ENCODE results near the gene FNTB.

Gene FNTB

GRCh38 chr14:64953310-64953654 lies 33.4 kb upstream of the FNTB start:
- no peak for DNase-seq (ENCODE audit: low read depth)

GRCh38 chr14:64953661-64954060 lies 33.0 kb upstream of the FNTB start:
- DNase-seq (ENCODE audit: low read depth): no peak

- no peak for DNase-seq (ENCODE audit: low read depth)
Measured at GRCh38 chr14:64954491-64955240, 32.0 kb upstream of the FNTB start.

- DNase-seq (ENCODE audit: low read depth): no peak
Measured at GRCh38 chr14:64955297-64955696, 31.4 kb upstream of the FNTB start.

- no peak for DNase-seq (ENCODE audit: low read depth)
Measured at GRCh38 chr14:64956697-64957406, 29.8 kb upstream of the FNTB start.

- DNase-seq (ENCODE audit: low read depth): no peak
Measured at GRCh38 chr14:64958201-64958600, 28.5 kb upstream of the FNTB start.

GRCh38 chr14:64958743-64959142 lies 28.0 kb upstream of the FNTB start:
- no peak for DNase-seq (ENCODE audit: low read depth)

- no peak for DNase-seq (ENCODE audit: low read depth)
Measured at GRCh38 chr14:64960762-64961276, 25.9 kb upstream of the FNTB start.

GRCh38 chr14:64963611-64964010 lies 23.1 kb upstream of the FNTB start:
- DNase-seq (ENCODE audit: low read depth): no peak

- no peak for DNase-seq (ENCODE audit: low read depth)
Measured at GRCh38 chr14:64965356-64966000, 21.2 kb upstream of the FNTB start.

GRCh38 chr14:64966976-64967375 lies 19.7 kb upstream of the FNTB start:
- no peak for DNase-seq (ENCODE audit: low read depth)

GRCh38 chr14:64968167-64968566 lies 18.5 kb upstream of the FNTB start:
- DNase-seq (ENCODE audit: low read depth): no peak

GRCh38 chr14:64968651-64969050 lies 18.0 kb upstream of the FNTB start:
- no peak for DNase-seq (ENCODE audit: low read depth)

GRCh38 chr14:64970041-64970440 lies 16.7 kb upstream of the FNTB start:
- no peak for DNase-seq (ENCODE audit: low read depth)

GRCh38 chr14:64970776-64971477 lies 15.8 kb upstream of the FNTB start:
- no peak for DNase-seq (ENCODE audit: low read depth)

- DNase-seq (ENCODE audit: low read depth): no peak
Measured at GRCh38 chr14:64971491-64971942, 15.2 kb upstream of the FNTB start.

- no peak for DNase-seq (ENCODE audit: low read depth)
Measured at GRCh38 chr14:64971943-64972791, 14.5 kb upstream of the FNTB start, which contains the start of gene RAB15. TSS of gene RAB15 (minus strand) at chr14:64972336. CDS start at chr14:64972076, 260 bp downstream.

GRCh38 chr14:64973026-64973442 lies 13.7 kb upstream of the FNTB start:
- no peak for DNase-seq (ENCODE audit: low read depth)

GRCh38 chr14:64973826-64974225 lies 12.9 kb upstream of the FNTB start:
- no peak for DNase-seq (ENCODE audit: low read depth)

- no peak for DNase-seq (ENCODE audit: low read depth)
Measured at GRCh38 chr14:64974563-64974962, 12.1 kb upstream of the FNTB start.

Data from non-pigmented ciliary epithelial cell (primary cell).